PC-9 (cell line): ENCODE data around the gene RHOBTB1.

Experiments
- CTCF ChIP-seq: fragments of 200-600 bp; sonication (generic); conservative IDR thresholded peaks from 2 replicates; pipeline ENCODE4 v1.6.1; 2017; ENCODE audit warnings: mixed run types, antibody characterized with exemption, mild to moderate bottlenecking, moderate library complexity
- EZH2 ChIP-seq: fragments of 200-600 bp; sonication (generic); IDR thresholded peaks from 2 replicates; pipeline ENCODE4 v1.8.0; 2017; ENCODE audit warnings: antibody characterized with exemption, low read depth

GRCh38 chr10:60825520-60825919, 118.5 kb downstream of the RHOBTB1 start:
- no peak for TF ChIP-seq CTCF
- no peak for TF ChIP-seq EZH2
